ENCODE measurements around the gene FFAR3.

The FFAR3 gene

DNA sequence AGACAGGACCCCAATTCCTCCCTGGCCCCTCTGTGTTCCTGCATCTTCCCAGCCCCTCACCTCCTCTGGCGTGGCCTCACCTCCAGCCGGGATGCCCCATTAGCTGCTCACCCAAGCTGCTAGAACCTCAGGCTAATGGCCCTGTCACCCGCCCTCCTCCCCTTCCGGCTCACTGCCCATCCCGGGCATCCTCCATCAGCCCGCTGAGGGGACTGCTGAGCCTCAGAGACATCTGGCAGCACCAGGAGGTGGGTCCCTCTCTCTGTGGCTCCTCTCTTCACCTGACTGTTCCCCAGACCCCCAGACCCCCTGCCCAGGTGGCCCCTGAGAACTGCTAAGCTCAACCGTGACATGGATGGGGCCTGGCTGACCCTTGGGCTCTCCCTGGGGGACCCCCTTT lies 7.7 kb upstream of the FFAR3 start:
- Histone ChIP-seq H3K9me3 (ENCODE audit: control insufficient read depth, insufficient read depth, low read depth, low read length) (no peaks in the 10 kb centered on the region), H3K27ac (ENCODE audit: extremely low read depth, low read depth, low read length) (no peak overlapping the region), H3K4me3 (ENCODE audit: low read depth, low read length) (no peak overlapping the region), H3K36me3 (ENCODE audit: control insufficient read depth in 2 of 2, insufficient read depth in 1 of 2, low read length in 2 of 2) (no peaks in the 10 kb centered on the region), H3K4me1 (ENCODE audit: control insufficient read depth, insufficient read depth, low read length) (no peaks in the 10 kb centered on the region)
- TF ChIP-seq ZSCAN30 (tag by site-specific recombination; IDR thresholded peaks at IDR 0.05) (no peak), KLF7 (tag by site-specific recombination; IDR thresholded peaks at IDR 0.05; ENCODE audit: borderline replicate concordance) (no peak), ZNF18 (tag by site-specific recombination; IDR thresholded peaks at IDR 0.05) (no peak), ZNF670 (tag by site-specific recombination; IDR thresholded peaks at IDR 0.05; ENCODE audit: low read depth) (no peak), PBX3 (CRISPR knock-in tag; IDR thresholded peaks at IDR 0.05) (no peak)
- POLR2A ChIA-PET = no interaction called here
- CTCF ChIA-PET = interaction anchor here (1.1 to 10.6 kb wide), 4 partner anchors 118 to 160 kb away, joined by 3 to 237 read pairs (median 105); partner anchors contain the start of gene KRTDAP

GRCh38 chr19:35351411-35352176 lies 6.7 kb upstream of the FFAR3 start:
- CTCF ChIA-PET = interaction anchor here (0.8 to 10.6 kb wide), 14 partner anchors 13 to 284 kb away, joined by 3 to 237 read pairs (median 20); partner anchors contain the start of gene KRTDAP
- no peak overlapping the region for H3K4me3 ChIP-seq (ENCODE audit: low read depth, low read length)
- H3K27ac ChIP-seq (ENCODE audit: extremely low read depth, low read depth, low read length) = no peak overlapping the region
- POLR2A ChIA-PET = no interaction called here
- TF ChIP-seq ZNF211 (tag by site-specific recombination; IDR thresholded peaks at IDR 0.05; ENCODE audit: low read depth) (no peak), ZFHX2 (tag by site-specific recombination; conservative IDR thresholded peaks at IDR 0.05) (no peak)
- H3K4me1 ChIP-seq (ENCODE audit: control insufficient read depth, insufficient read depth, low read length) = no peaks in the 10 kb centered on the region
- no peaks in the 10 kb centered on the region; a peak in 1 of 3 replicates for H3K36me3 ChIP-seq (ENCODE audit: control insufficient read depth in 2 of 2, insufficient read depth in 1 of 2, low read length in 2 of 2)
- no peaks in the 10 kb centered on the region for H3K9me3 ChIP-seq (ENCODE audit: control insufficient read depth, insufficient read depth, low read depth, low read length)

DNA sequence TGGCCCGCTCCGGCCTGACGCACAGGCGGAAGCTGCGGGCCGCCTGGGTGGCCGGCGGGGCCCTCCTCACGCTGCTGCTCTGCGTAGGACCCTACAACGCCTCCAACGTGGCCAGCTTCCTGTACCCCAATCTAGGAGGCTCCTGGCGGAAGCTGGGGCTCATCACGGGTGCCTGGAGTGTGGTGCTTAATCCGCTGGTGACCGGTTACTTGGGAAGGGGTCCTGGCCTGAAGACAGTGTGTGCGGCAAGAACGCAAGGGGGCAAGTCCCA lies 6.1 kb upstream of the FFAR3 start:
- no peaks in the 10 kb centered on the region for H3K4me1 ChIP-seq (ENCODE audit: control insufficient read depth, insufficient read depth, low read length)
- ChIA-PET POLR2A (interaction anchor here (0.7 to 2.1 kb wide), 4 partner anchors 84 to 296 kb away, joined by 3 to 13 read pairs (median 6); partner anchors contain the start of gene COX6B1), CTCF (interaction anchor here (0.6 to 10.6 kb wide), 48 partner anchors 10 to 712 kb away, joined by 3 to 237 read pairs (median 8); partner anchors contain the start of genes HAUS5 and KRTDAP)
- H3K27ac ChIP-seq (ENCODE audit: extremely low read depth, low read depth, low read length) = no peak overlapping the region
- TF ChIP-seq ZNF148 (tag by site-specific recombination; IDR thresholded peaks at IDR 0.05; ENCODE audit: borderline replicate concordance) (0 out of 2 replicates have a peak, but pooled peaks have one; percentile 4), ZBTB11 (tag by site-specific recombination; conservative IDR thresholded peaks at IDR 0.05; ENCODE audit: low read depth) (no peak)
- no peak overlapping the region for H3K4me3 ChIP-seq (ENCODE audit: low read depth, low read length)
- H3K9me3 ChIP-seq (ENCODE audit: control insufficient read depth, insufficient read depth, low read depth, low read length) = no peaks in the 10 kb centered on the region
- no peaks in the 10 kb centered on the region; a peak in 1 of 3 replicates for H3K36me3 ChIP-seq (ENCODE audit: control insufficient read depth in 2 of 2, insufficient read depth in 1 of 2, low read length in 2 of 2)

Measured in HEK293 (cell line).